Esophagus squamous epithelium (tissue), 4 donors: ENCODE data around the gene FIBP.

ENCODE experiments used
- POLR2A ChIP-seq, 4 donors: fragments of 450-650 bp; IDR thresholded peaks; one replicate each; pipeline ENCODE4 v1.6.1; 2017; ENCODE audit warnings: antibody characterized with exemption in 4 of 4, mild to moderate bottlenecking in 4 of 4, moderate library complexity in 3 of 4
- TF ChIP-seq, protein P1 (sequence below), 6 experiments: fragments of 450-650 bp in 4 of 6; fragments of 200-600 bp in 2 of 6; sonication (generic) in 2 of 6; IDR thresholded peaks; one replicate each; pipeline ENCODE4 v1.5.1; 2016 to 2019; ENCODE audit warnings: antibody characterized with exemption in 6 of 6, mild to moderate bottlenecking in 4 of 6, moderate library complexity in 4 of 6

DNA sequence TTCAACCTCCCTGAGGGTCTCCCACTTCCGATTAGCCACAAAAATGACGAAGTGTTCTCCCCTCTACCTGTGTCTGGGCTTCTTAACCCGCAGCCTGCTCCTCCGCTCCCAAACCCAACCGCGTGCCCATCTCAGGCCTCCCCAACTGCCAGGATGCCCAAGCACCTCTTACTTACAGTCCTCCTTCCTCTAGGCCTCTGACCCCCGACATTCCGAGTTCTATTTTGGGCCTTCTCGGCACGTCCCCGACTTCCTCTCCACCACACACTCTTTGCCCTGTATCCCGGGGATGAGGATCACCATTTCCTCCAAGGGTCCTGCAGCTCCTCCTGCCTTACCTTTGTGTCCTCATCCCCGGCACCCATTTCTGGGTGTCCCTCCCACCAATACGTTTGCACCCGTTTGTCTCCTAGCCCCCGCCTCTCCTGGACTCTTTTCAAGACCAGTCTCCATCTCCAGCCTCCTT is 28.4 kb downstream of the FIBP start:
- TF ChIP-seq, protein P1, sequence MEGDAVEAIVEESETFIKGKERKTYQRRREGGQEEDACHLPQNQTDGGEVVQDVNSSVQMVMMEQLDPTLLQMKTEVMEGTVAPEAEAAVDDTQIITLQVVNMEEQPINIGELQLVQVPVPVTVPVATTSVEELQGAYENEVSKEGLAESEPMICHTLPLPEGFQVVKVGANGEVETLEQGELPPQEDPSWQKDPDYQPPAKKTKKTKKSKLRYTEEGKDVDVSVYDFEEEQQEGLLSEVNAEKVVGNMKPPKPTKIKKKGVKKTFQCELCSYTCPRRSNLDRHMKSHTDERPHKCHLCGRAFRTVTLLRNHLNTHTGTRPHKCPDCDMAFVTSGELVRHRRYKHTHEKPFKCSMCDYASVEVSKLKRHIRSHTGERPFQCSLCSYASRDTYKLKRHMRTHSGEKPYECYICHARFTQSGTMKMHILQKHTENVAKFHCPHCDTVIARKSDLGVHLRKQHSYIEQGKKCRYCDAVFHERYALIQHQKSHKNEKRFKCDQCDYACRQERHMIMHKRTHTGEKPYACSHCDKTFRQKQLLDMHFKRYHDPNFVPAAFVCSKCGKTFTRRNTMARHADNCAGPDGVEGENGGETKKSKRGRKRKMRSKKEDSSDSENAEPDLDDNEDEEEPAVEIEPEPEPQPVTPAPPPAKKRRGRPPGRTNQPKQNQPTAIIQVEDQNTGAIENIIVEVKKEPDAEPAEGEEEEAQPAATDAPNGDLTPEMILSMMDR (IDR thresholded peaks at IDR 0.05) = no peak
- no peak for TF ChIP-seq POLR2A (IDR thresholded peaks at IDR 0.05)
